Measurements from ENCODE around the gene DGCR6.
"Not testable (repeated sequence)": the region's sequence is repeated elsewhere in the genome, so short reads cannot be mapped to it uniquely, and the experiment has no call there.

DGCR6 gene

DNA sequence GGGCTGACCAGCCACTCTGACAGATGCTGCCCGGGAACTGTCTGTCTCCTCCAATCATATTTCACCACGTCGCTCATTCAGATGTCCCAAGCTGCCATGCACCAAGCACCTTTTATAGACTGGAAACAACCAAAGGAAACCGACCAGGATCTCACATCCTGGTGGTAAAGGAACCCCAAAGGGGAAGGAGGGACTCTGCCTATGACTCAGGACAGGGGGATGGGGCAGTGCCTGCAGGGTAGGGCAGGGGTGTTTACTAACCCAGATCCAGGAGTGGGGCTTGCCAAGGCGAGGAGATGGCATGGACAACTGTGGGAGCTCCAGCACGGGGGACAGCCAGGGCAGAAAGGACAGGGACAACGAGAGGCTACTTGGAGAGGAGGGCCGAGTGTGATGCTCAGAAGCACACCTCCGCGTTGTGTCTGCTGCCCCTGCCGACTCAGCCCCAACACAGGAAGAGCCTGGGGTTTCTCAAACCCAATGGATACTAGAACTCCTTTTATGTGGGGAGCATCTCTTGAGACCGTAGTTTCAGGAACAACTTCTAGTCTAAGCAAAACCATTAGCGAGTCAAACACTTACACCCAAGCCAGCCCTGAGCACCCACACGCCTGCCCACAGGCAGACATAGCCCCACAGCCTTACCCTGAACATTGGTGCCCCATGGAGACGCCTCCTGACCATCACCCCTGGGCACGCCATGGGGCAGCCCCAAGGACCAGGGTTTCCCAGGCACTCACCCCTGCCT is 26.0 kb downstream of the DGCR6 start:
- no peak for DNase-seq

- no peak for DNase-seq
These were observed 27.8 kb downstream of the DGCR6 start for GRCh38 chr22:18933914-18934313.

- not testable (repeated sequence) for DNase-seq
These were observed 28.6 kb downstream of the DGCR6 start for GRCh38 chr22:18934688-18935087.

DNA sequence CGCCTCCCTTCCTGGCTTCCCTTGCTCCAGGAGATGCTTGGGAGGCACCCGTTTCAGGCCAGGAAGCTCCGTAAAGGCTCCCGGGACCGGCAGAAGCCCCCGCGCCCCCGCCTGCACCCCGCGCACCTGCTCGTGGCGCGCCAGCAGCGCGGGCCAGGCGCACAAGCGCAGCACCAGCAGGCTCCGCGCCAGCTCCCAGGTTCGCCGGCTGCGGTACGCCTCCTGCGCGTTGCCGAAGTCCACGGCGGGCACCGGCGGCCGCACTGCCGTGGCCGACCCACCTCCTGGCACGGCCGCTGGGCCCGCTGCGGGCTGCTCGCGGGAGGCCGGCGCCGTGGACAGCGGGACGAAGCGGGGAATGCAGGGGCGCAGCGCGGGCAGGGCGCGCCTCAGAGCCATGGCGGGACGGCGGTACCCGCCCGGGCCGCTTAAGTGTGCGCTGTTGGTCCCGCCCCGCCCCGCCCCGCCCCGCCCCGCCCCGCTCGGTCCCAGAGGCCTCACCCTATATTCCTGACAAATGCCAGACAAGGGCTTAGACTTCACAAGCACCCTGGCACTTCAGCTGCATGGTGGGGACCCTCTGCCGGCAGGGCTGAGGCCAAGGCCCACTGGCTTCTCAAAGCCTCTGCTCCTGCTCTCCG is 29.9 kb downstream of the DGCR6 start, which contains the start of gene PRODH:
PRODH (minus strand) TSS at position 405 of the 641 bp plus-strand sequence; CDS start at position 399, 6 bp downstream.
- no peak for DNase-seq

DNA sequence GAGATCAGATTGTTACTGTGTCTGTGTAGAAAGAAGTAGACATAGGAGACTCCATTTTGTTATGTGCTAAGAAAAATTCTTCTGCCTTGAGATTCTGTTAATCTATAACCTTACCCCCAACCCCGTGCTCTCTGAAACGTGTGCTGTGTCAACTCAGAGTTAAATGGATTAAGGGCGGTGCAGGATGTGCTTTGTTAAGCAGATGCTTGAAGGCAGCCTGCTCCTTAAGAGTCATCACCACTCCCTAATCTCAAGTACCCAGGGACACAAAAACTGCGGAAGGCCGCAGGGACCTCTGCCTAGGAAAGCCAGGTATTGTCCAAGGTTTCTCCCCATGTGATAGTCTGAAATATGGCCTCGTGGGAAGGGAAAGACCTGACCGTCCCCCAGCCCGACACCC is 32.6 kb downstream of the DGCR6 start:
- not testable (repeated sequence) for DNase-seq

- DNase-seq, result not testable (repeated sequence)
These were observed 41.0 kb downstream of the DGCR6 start for GRCh38 chr22:18947105-18947504.

- no peak for DNase-seq
These were observed 41.8 kb downstream of the DGCR6 start for GRCh38 chr22:18947905-18948304.

GRCh38 chr22:18950141-18950540 is 44.0 kb downstream of the DGCR6 start:
- no peak for DNase-seq

DNA sequence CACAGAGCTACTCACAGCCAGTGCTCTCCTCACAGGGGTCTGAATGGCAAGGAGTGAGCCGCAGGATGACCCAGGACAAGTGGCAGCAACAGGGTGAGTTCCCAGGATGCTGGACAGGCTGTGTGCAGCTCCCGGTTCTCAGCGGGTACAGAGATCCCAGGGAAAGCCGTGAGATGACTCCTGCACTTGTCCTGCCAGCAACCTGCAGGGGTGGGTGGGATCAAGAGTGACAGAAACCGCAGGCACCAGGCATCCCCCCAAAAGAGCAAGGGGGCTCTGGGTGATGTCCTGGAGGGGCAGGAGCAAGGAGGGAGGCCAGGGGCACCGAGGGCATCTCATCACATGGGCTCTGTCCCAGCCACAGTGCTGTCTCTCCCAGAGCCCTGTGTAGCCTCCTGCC is 45.9 kb downstream of the DGCR6 start:
- no peak for DNase-seq

DNA sequence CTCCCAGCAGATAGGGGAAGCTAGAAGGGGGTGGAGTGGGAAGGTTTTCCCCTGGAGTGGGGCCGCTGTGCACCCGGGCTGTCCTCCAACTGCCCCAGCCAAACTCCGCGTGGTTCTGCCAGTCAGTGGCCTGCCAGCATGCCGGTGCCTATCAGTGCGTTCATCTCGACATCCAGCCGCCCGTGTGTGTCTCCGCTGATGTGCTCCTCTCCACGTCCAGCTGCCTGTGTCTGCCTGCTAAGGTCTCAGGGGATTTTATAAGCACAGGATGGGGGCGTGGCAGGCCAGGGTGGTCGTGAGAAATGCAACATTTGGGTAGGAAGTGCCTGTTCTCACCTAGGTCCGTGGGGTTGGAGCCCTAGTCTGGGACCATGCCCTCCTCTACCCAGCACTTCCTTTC is 47.0 kb downstream of the DGCR6 start:
- DNase-seq, result not testable (repeated sequence)

- DNase-seq, result not testable (repeated sequence)
These were observed 48.3 kb downstream of the DGCR6 start for GRCh38 chr22:18954303-18954989.

DNA sequence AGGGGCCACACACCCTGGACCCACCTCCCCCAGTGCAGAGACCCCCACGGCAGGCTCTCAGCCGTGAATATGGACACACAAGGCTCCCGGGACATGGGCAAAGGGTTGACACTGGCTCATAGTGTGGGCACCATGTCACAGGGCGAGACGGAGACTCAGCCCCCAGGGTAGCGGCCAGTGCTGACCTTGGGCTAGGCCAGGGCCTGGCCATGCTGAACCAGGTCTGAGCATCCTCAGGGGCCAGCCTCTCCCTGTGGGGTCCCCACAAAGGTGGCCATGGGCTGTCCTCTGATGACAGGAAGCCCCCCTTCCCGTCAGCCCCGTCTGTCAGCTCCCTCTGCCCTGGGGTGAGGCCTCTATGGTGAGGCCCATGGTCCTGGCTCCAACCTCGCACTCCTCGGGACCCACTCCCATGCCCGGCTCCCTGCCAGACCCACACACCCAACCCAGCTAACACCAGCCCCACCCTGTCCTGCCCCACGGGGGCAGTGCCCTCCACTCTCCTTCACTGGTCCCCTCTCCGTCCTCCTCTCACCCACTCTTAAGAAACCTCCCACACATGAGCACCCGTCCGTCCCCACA is 49.0 kb downstream of the DGCR6 start:
- DNase-seq, result no peak

DNA sequence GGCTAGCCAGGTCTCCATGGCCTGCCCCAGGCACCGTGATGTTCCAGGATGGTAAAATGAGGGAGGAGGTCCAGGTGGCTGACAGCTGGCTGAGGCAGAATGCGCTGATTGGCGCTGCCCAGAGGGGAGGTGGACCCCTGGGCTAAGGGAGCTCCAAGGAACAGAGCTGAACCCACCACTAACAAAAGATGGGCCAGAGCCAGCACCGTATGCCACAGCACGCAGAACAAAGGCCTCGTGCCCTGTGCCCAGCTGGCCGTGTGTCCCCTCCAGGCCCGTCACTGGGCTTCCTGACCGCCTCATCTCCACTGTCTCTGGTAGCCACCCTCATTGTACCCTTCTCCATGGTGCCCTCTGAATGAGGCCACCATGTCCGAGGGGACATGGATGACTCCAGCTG is 49.6 kb downstream of the DGCR6 start:
- no peak for DNase-seq

DNA sequence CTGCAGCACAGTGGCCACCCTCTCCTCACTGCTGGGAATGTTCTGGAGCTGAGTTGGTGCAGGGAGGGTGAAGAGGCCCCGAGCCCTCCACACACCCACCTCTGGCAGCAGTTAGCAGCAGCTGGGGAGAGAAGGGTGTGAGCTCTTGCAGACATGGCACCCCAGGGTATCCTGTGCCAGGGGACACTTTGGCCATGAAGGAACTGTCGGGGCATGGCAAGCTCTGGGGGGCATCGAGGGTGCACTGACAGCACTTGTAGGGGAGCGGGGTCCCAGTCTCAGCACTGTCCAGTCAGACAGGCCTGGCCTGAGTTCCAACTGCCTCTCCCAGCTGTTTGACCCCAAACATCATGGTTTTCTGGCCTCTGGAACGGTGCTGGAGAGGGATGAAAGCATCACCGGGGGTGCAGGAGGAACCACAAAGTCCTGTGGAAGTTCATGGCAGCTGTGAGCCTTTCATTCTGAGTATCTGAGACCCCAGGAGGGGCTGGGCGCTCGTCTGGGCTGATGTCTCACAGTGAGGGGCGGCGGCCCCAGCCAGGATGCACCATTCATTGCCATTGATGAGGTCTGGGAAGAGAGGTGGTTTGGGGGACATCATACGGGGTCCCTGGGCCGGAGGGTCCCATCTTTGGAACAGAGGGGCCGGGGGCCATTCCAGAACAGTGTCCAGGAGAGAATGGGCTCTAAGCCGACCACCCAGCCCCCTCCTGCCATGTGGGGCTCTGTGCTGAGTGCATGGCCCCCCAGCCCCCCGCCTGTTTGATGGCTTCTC is 50.2 kb downstream of the DGCR6 start:
- DNase-seq, result not testable (repeated sequence)

- DNase-seq, result not testable (repeated sequence)
These were observed 50.8 kb downstream of the DGCR6 start for GRCh38 chr22:18956956-18957355.

DNA sequence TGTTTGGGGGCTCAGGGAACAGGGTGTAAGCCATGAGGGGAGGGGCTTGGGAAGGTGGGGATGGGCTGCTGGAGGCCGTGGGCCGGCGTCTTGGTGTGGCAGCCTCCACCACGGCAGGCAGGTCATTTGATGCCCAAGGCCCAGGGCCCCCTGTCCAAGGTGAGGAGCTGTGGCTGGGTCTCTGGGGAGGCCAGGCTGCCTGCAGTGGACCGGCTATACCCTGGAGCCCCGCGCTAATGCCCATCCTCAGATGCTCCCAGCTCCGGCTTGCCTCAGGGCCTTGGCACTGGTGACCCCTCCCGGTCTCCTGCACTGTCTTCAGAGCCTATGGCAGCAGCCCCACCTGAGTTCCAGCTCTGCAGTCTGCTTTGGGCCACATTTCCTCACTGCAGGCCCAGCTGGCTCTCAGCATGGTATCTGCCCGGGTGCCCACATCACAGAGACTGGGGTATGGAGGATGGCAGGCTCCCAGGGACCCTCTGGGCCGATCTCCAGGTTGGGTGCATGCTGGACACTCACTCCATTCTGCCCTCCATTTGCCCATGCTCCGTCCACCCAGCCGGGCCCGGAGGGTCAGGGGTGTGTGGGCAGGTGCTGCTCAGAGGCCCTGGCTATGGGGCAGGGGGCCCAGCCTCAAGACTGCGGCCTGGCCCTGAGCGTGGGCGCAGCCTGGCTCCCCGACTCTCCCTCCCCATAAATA is 51.7 kb downstream of the DGCR6 start:
- not testable (repeated sequence) for DNase-seq

- not testable (repeated sequence) for DNase-seq
These were observed 52.2 kb downstream of the DGCR6 start for GRCh38 chr22:18958321-18958705.

DNA sequence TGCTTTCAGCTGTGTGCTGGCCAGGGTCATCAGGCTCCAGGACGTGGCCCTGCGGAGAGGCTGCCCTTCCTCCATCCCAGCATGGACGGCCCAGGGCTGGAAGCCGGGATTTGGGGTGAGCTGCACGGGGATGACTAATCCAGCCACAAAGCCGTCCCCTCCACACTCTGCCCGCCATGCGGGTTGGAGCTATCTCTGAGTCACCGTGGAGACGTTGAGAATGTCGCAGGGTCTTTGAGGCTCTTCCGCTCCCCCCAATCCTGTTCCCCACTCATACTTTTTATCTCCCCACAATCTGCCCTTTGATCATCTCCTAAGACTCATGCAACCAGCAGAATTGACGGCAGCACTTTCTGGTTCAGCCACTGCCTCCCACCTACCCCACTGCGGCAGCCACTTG is 52.6 kb downstream of the DGCR6 start:
- not testable (repeated sequence) for DNase-seq

- DNase-seq, result not testable (repeated sequence)
These were observed 53.1 kb downstream of the DGCR6 start for GRCh38 chr22:18959266-18959665.

- not testable (repeated sequence) for DNase-seq
These were observed 53.6 kb downstream of the DGCR6 start for GRCh38 chr22:18959741-18960140.

DNA sequence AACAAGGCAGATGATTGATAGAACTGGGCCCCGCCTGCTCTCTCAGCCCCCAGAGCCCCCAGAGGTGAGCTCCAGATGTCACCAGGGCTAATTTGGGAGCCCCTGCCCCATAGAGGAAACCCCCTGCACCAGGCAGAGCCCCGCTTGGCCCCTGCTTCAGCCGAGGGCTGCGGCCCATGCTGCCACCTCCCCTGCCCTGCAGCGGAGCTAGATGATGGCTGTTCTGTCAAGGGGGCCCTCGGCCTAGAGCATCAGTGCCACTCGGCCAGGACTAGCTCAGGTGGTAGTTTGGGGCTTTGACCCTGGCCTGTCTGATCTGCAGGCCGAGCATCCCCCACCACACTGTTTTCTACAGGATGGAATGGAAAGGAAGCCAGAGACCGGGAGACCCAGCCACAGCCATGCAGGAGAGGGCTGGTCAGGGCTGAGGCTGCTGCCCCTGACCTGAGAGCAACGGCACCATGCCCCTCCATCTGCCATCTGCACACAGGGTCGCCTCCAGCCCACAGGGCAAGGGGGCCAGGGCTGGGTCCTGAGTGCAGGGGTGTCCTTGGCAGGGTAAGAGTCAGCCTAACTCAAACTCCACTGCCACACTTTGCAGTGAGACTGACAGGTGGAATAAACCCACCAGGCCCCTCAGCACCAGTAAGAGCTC is 54.2 kb downstream of the DGCR6 start:
- DNase-seq, result not testable (repeated sequence)

Data from NCI-H2029 treated with DMSO at 0.1 percent for 48 hours (cell line).